Osteocyte (in vitro differentiated cells): ENCODE measurements around the gene RRP9. TPM values are rescaled to one million over a fixed set of nuclear protein-coding genes. Genes with fewer than 3 reads are reported as not detected.
A peak's percentile ranks its signal among the peaks of the same experiment; 100 is the strongest.

Experiments used
- DNase-seq: peaks from one replicate; pipeline ENCODE4 v3.0.0; 2021; ENCODE audit warnings: mixed read lengths; ENCODE audit not compliant: unreplicated experiment; ENCODE audit errors: extremely low spot score
- H3K27ac Mint-ChIP-seq: one replicate; pipeline ENCODE4 v1.8.0; 2021; ENCODE audit warnings: mild to moderate bottlenecking, mixed read lengths; ENCODE audit not compliant: unreplicated experiment
- H3K27me3 Mint-ChIP-seq: one replicate; pipeline ENCODE4 v1.8.0; 2021; ENCODE audit warnings: mixed read lengths; ENCODE audit not compliant: unreplicated experiment
- H3K36me3 Mint-ChIP-seq: one replicate; pipeline ENCODE4 v1.8.0; 2021; ENCODE audit warnings: mixed read lengths; ENCODE audit not compliant: unreplicated experiment
- H3K4me1 Mint-ChIP-seq: one replicate; pipeline ENCODE4 v1.8.0; 2021; ENCODE audit warnings: mixed read lengths; ENCODE audit not compliant: unreplicated experiment
- H3K4me3 Mint-ChIP-seq: one replicate; pipeline ENCODE4 v1.8.0; 2021; ENCODE audit warnings: mild to moderate bottlenecking, moderate library complexity, mixed read lengths; ENCODE audit not compliant: unreplicated experiment
- H3K9me3 Mint-ChIP-seq: one replicate; pipeline ENCODE4 v1.8.0; 2021; ENCODE audit warnings: mixed read lengths; ENCODE audit not compliant: unreplicated experiment
- CTCF ChIP-seq: fragments of 200-600 bp; sonication (generic); IDR thresholded peaks from 2 replicates; pipeline ENCODE4 v1.5.0; 2021; ENCODE audit warnings: antibody characterized with exemption, mild to moderate bottlenecking, moderate library complexity
- total RNA-seq: library from RNA; stranded (reverse); gene quantifications from 2 replicates; pipeline ENCODE4 v1.2.1, GENCODE V29; 2021

RRP9 gene
- total RNA-seq, 1 donor from 2014 or later = 20.7 TPM

DNA sequence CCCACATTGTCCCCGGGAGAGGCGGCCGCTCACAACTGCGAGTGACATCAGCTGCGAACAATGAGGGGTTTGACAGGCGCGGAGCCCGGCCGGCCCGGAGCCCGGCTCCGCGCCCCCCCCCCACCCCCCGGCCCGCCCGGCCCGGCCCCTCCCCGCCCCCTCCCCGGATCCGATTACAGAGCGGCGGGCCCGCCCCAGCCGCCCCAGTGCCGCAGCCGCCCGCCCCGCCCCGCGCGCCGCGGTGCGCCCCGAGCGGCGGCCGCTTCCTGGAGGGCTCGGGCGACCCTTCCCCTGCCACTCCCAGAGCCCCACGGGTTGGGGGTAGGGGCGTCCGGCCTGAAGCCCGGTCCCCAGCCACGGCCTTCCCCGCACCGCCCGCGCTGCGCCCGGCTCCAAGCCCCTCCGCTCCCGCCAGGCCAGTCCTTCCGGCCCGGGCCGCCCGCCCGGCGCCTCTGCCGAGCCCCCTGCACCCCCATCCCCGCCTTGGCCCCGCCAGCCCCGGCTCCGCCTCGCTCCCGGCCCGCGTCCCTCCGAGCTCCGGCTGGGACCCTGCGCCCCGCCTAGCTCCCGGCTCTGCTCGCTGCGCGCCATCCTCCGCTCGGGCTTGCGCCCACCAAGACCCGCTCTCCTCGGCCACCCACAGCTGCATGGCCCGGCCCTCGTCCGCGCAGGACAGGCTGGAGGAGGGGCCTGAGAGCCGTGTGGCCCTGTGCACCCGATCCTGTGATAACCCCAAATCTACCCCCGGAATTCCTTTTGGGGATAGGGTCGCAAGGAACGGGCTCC is 25.9 kb upstream of the RRP9 start, which contains the start of gene PCBP4:
PCBP4 (minus strand) TSS at position 71 of the 786 bp plus-strand sequence. CDS start 6,214 bp downstream, outside the sequence.
- peak within 1 kb of the TSS; percentile 86 for H3K4me3 Mint-ChIP-seq
- no peak for TF ChIP-seq CTCF
- no peak for DNase-seq
- H3K9me3 Mint-ChIP-seq = no peaks in the 10 kb centered on the region
- peaks cover 30% of the 10 kb centered on the region for H3K4me1 Mint-ChIP-seq
- H3K27ac Mint-ChIP-seq = peak within 1 kb of the TSS; percentile 63
- no peaks in the 10 kb centered on the region for H3K27me3 Mint-ChIP-seq
- no peaks in the 10 kb centered on the region for H3K36me3 Mint-ChIP-seq

DNA sequence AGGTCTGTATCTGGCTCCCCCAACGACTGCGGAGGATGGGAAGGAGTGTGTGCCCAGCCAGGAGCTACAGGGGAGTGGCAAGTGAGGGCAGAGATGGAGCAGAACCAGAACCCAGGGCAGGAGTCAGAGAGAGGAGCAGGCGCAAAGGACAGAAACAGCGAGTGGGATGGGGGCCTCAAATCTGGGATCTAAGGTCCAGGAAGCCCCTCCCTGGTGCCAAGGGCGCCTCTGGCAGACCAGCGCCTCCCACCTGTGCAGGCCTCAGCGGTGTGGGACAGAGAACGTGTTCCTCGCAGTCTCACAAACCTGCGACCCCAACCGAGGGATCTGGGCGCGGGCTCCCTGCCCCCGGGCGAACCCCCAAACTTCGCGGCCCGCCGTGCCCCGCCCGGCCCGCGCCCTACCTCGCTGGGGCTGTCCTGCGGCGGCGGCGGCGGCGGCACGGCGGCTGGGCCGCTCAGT is 25.2 kb upstream of the RRP9 start:
- no peaks in the 10 kb centered on the region for H3K36me3 Mint-ChIP-seq
- H3K27me3 Mint-ChIP-seq = no peaks in the 10 kb centered on the region
- H3K9me3 Mint-ChIP-seq = no peaks in the 10 kb centered on the region
- DNase-seq = no peak
- no peak for TF ChIP-seq CTCF
- H3K27ac Mint-ChIP-seq = peak overlapping the region; percentile 63
- H3K4me3 Mint-ChIP-seq = peak overlapping the region; percentile 78
- peaks cover 30% of the 10 kb centered on the region for H3K4me1 Mint-ChIP-seq

GRCh38 chr3:51966486-51966885 is 24.8 kb upstream of the RRP9 start:
- Mint-ChIP-seq H3K4me1 (peaks cover 30% of the 10 kb centered on the region), H3K27me3 (no peaks in the 10 kb centered on the region), H3K4me3 (peak overlapping the region; percentile 78), H3K9me3 (no peaks in the 10 kb centered on the region), H3K36me3 (no peaks in the 10 kb centered on the region), H3K27ac (peak overlapping the region; percentile 63)
- DNase-seq = no peak
- TF ChIP-seq CTCF = no peak

GRCh38 chr3:51966016-51966415 is 24.3 kb upstream of the RRP9 start:
- no peaks in the 10 kb centered on the region for H3K9me3 Mint-ChIP-seq
- H3K4me1 Mint-ChIP-seq = peaks cover 30% of the 10 kb centered on the region
- peak overlapping the region; percentile 78 for H3K4me3 Mint-ChIP-seq
- no peak for DNase-seq
- no peaks in the 10 kb centered on the region for H3K27me3 Mint-ChIP-seq
- TF ChIP-seq CTCF = no peak
- no peaks in the 10 kb centered on the region for H3K36me3 Mint-ChIP-seq
- H3K27ac Mint-ChIP-seq = no peak overlapping the region

- H3K36me3 Mint-ChIP-seq = no peaks in the 10 kb centered on the region
- peaks cover 30% of the 10 kb centered on the region for H3K4me1 Mint-ChIP-seq
- TF ChIP-seq CTCF = no peak
- H3K4me3 Mint-ChIP-seq = no peak overlapping the region
- no peak overlapping the region for H3K27ac Mint-ChIP-seq
- DNase-seq = no peak
- no peaks in the 10 kb centered on the region for H3K9me3 Mint-ChIP-seq
- H3K27me3 Mint-ChIP-seq = no peaks in the 10 kb centered on the region
Observed at GRCh38 chr3:51964521-51964920, 22.8 kb upstream of the RRP9 start.
